Measurements from ENCODE around the gene CASP5. TPM values are rescaled to one million over a fixed set of nuclear protein-coding genes. Genes with fewer than 3 reads are reported as not detected.

The CASP5 gene
- total and polyA plus RNA-seq, 2 of the 4 experiments (the other 2 are of a cell fraction) = not detected

GRCh38 chr11:104984808-104985207 lies 38.2 kb downstream of the CASP5 start:
- Histone ChIP-seq H2BK15ac (ENCODE audit: low read depth, low read length) (no peak overlapping the region), H2AK9ac (replicated peaks; ENCODE audit: low read depth, low read length, poor library complexity) (no peak overlapping the region), H4K5ac (ENCODE audit: low read depth, low read length) (no peak overlapping the region), H3K79me1 (ENCODE audit: low read depth in 1 of 2, low read length in 2 of 2) (no peaks in the 10 kb centered on the region), H2AFZ (replicated peaks; ENCODE audit: low read length, poor library complexity) (no peak overlapping the region), H3K4me3 (ENCODE audit: insufficient read depth, low read depth, low read length) (no peak overlapping the region), H3K4ac (ENCODE audit: low read depth, low read length) (no peak overlapping the region), H3K36me3 (ENCODE audit: control insufficient read depth, insufficient read depth, low read length) (no peaks in the 10 kb centered on the region), H3K9me3 (ENCODE audit: control insufficient read depth, insufficient read depth, low read length) (no peaks in the 10 kb centered on the region), H3K27ac (ENCODE audit: insufficient read depth, low read length) (no peak overlapping the region), H4K20me1 (ENCODE audit: insufficient read depth, low read length) (no peaks in the 10 kb centered on the region), H2BK20ac (ENCODE audit: low read depth, low read length) (no peak overlapping the region), H4K91ac (ENCODE audit: insufficient read depth, low read depth, low read length) (no peak overlapping the region), H3K4me1 (ENCODE audit: control insufficient read depth, insufficient read depth, low read length) (no peaks in the 10 kb centered on the region), H3K14ac (replicated peaks; ENCODE audit: low read depth, low read length) (no peak overlapping the region), H3K27me3 (ENCODE audit: control insufficient read depth, insufficient read depth, low read length) (no peaks in the 10 kb centered on the region), H3K9me1 (ENCODE audit: insufficient read depth, low read length) (no peaks in the 10 kb centered on the region), H3K9ac (ENCODE audit: low read depth, low read length) (no peak overlapping the region), H2BK120ac (ENCODE audit: low read depth, low read length) (no peak overlapping the region), H2BK5ac (ENCODE audit: low read depth, low read length, poor library complexity, severe bottlenecking) (no peak overlapping the region), H2AK5ac (ENCODE audit: low read depth, low read length) (no peak overlapping the region), H3K23ac (ENCODE audit: low read depth, low read length) (no peak overlapping the region), H4K8ac (ENCODE audit: low read depth in 2 of 2, low read length in 2 of 2) (no peak overlapping the region), H3K18ac (ENCODE audit: low read depth, low read length) (no peak overlapping the region), H3K56ac (ENCODE audit: extremely low read depth, insufficient read depth, low read length) (no peak overlapping the region), H3K4me2 (ENCODE audit: low read depth, low read length) (no peak overlapping the region)
- intact Hi-C loops (cut with micrococcal nuclease) (no loop called here), in situ Hi-C loops (cut with MboI; ENCODE audit: low sequenced_read_pairs) (no loop called here), dilution Hi-C loops (cut with HindIII; ENCODE audit: low sequenced_read_pairs, unreplicated experiment) (no loop called here)
- CTCF ChIA-PET = no interaction called here
- no CpG with 5 or more reads among the region's 3 CpGs for WGBS, 2 experiments (ENCODE audit: extremely low coverage in 2 of 2, insufficient read length in 1 of 2)
- BruUV-seq (replicated peaks) = no TSS peak
- ATAC-seq (ENCODE audit: low read depth) (no peak), DNase-seq (peak; percentile 28)
- TF ChIP-seq FOS (IDR thresholded peaks at IDR 0.05; ENCODE audit: low read depth, low read length) = no peak
- peak; percentile 79 for TF ChIP-seq CEBPB (IDR thresholded peaks at IDR 0.05; ENCODE audit: low read depth, low read length)
- POLR2A ChIA-PET (ENCODE audit: unreplicated experiment) = no interaction called here

Data from IMR-90 (cell line).